HG03025 (cell line): Measurements from ENCODE around the gene ARHGAP22.

ENCODE experiments used
- ATAC-seq: cut with Tn5 transposase; IDR thresholded peaks from one replicate; pipeline ENCODE4 v1.9.1; 2021; ENCODE audit warnings: mild to moderate bottlenecking, moderate library complexity; ENCODE audit not compliant: unreplicated experiment, low FRiP score

The ARHGAP22 gene

GRCh38 chr10:48412933-48413332, 191.9 kb downstream of the ARHGAP22 start:
- ATAC-seq, result no peak

GRCh38 chr10:48412081-48412480, 192.8 kb downstream of the ARHGAP22 start:
- ATAC-seq, result no peak

GRCh38 chr10:48411510-48411909, 193.4 kb downstream of the ARHGAP22 start:
- no peak for ATAC-seq

GRCh38 chr10:48410503-48410902, 194.4 kb downstream of the ARHGAP22 start:
- ATAC-seq, result no peak

GRCh38 chr10:48406658-48407057, 198.2 kb downstream of the ARHGAP22 start:
- no peak for ATAC-seq

- no peak for ATAC-seq
Observed at GRCh38 chr10:48406204-48406603, 198.7 kb downstream of the ARHGAP22 start.

- ATAC-seq, result no peak
Observed at GRCh38 chr10:48404646-48405045, 200.2 kb downstream of the ARHGAP22 start.

GRCh38 chr10:48400850-48401220, 204.0 kb downstream of the ARHGAP22 start:
- ATAC-seq, result no peak

GRCh38 chr10:48400129-48400849, 204.6 kb downstream of the ARHGAP22 start:
- ATAC-seq, result no peak

GRCh38 chr10:48399551-48399950, 205.3 kb downstream of the ARHGAP22 start:
- ATAC-seq, result no peak

GRCh38 chr10:48399056-48399541, 205.8 kb downstream of the ARHGAP22 start:
- ATAC-seq, result no peak

GRCh38 chr10:48398261-48398660, 206.6 kb downstream of the ARHGAP22 start:
- ATAC-seq, result no peak
